ENCODE data around the gene ZNF367.

ZNF367 gene

GRCh38 chr9:96436063-96436455, 17.9 kb upstream of the ZNF367 start:
- no peak for DNase-seq

GRCh38 chr9:96435345-96435744, 17.2 kb upstream of the ZNF367 start:
- DNase-seq = no peak

GRCh38 chr9:96430377-96430776, 12.2 kb upstream of the ZNF367 start:
- DNase-seq = no peak

- no peak for DNase-seq
Measured at GRCh38 chr9:96429732-96430131, 11.6 kb upstream of the ZNF367 start.

GRCh38 chr9:96425500-96426169, 7.5 kb upstream of the ZNF367 start:
- DNase-seq = no peak

- no peak for DNase-seq
Measured at GRCh38 chr9:96423985-96424336, 5.8 kb upstream of the ZNF367 start.

GRCh38 chr9:96423322-96423984, 5.3 kb upstream of the ZNF367 start:
- no peak for DNase-seq

- DNase-seq = peak; percentile 80
Measured at GRCh38 chr9:96420468-96421219, 2.5 kb upstream of the ZNF367 start.

GRCh38 chr9:96419691-96419969, 1.5 kb upstream of the ZNF367 start:
- DNase-seq = no peak

- peak; percentile 67 for DNase-seq
Measured at GRCh38 chr9:96418920-96419690, 935 bp upstream of the ZNF367 start.

- DNase-seq = no peak
Measured at GRCh38 chr9:96417661-96418082, 498 bp downstream of the ZNF367 start.

GRCh38 chr9:96417051-96417586, 1.1 kb downstream of the ZNF367 start:
- DNase-seq = peak; percentile 54

GRCh38 chr9:96413302-96414221, 4.6 kb downstream of the ZNF367 start:
- no peak for DNase-seq

GRCh38 chr9:96412174-96412913, 5.8 kb downstream of the ZNF367 start:
- no peak for DNase-seq

GRCh38 chr9:96411129-96411838, 6.9 kb downstream of the ZNF367 start:
- no peak for DNase-seq

- no peak for DNase-seq
Measured at GRCh38 chr9:96408409-96409280, 9.5 kb downstream of the ZNF367 start.

- DNase-seq = no peak
Measured at GRCh38 chr9:96400132-96400910, 17.8 kb downstream of the ZNF367 start.

GRCh38 chr9:96399325-96399633, 18.9 kb downstream of the ZNF367 start:
- DNase-seq = no peak

Data from NCI-H446 treated with DMSO at 0.1 percent for 48 hours (cell line).